CD4-positive, CD25-positive, alpha-beta regulatory T cell (primary cell): ENCODE data around the gene ESR2. TPM values are rescaled to one million over a fixed set of nuclear protein-coding genes. Genes with fewer than 3 reads are reported as not detected.
"Not testable (repeated sequence)": the region's sequence is repeated elsewhere in the genome, so short reads cannot be mapped to it uniquely, and the experiment has no call there.

Experiments used
- ATAC-seq, 2 donors: fragments of 150-1000 bp; cut with Tn5 transposase; one replicate each; pipeline ENCODE4 v1.10.0; 2021; ENCODE audit warnings: low read depth in 2 of 2, moderate number of reproducible peaks in 2 of 2, moderate library complexity in 1 of 2
- DNase-seq, 3 donors: peaks; one replicate each; pipeline versions ENCODE4 v3.0.0 to v3.0.0-alpha.2; 2012 to 2022; ENCODE audit warnings: mixed read lengths in 1 of 3
- H3K27ac ChIP-seq: one replicate; pipeline ENCODE4 v1.7.0; 2013; ENCODE audit warnings: mild to moderate bottlenecking, low read length; ENCODE audit not compliant: insufficient read depth, poor library complexity, severe bottlenecking
- H3K27me3 ChIP-seq: one replicate; pipeline ENCODE4 v1.7.0; 2013; ENCODE audit warnings: low read length; ENCODE audit not compliant: control insufficient read depth, insufficient read depth
- H3K36me3 ChIP-seq: one replicate; pipeline ENCODE4 v1.7.0; 2013; ENCODE audit warnings: mild to moderate bottlenecking, low read length, moderate library complexity; ENCODE audit not compliant: control insufficient read depth, insufficient read depth
- H3K4me1 ChIP-seq: 2 replicates; pipeline ENCODE4 v1.7.0; 2013; ENCODE audit warnings: mild to moderate bottlenecking, low read length; ENCODE audit not compliant: insufficient read depth, control insufficient read depth, poor library complexity, severe bottlenecking
- H3K4me3 ChIP-seq: one replicate; pipeline ENCODE4 v1.7.0; 2013; ENCODE audit warnings: low read depth, mild to moderate bottlenecking, low read length, moderate library complexity
- H3K9me3 ChIP-seq, 2 experiments: 1 replicate in 1 of 2; 2 replicates in 1 of 2; pipeline ENCODE4 v1.7.0; 2013; ENCODE audit warnings: low read length in 2 of 2, mild to moderate bottlenecking in 1 of 2, moderate library complexity in 1 of 2; ENCODE audit not compliant: control insufficient read depth in 2 of 2
- H3K27ac Mint-ChIP-seq, 3 donors: one replicate each; pipeline ENCODE4 v1.8.0; 2020 to 2022; ENCODE audit warnings: mild to moderate bottlenecking in 3 of 3, mixed read lengths in 3 of 3, moderate library complexity in 2 of 3
- H3K27me3 Mint-ChIP-seq: one replicate; pipeline ENCODE4 v1.8.0; 2022; ENCODE audit warnings: mild to moderate bottlenecking, mixed read lengths
- H3K36me3 Mint-ChIP-seq: one replicate; pipeline ENCODE4 v1.8.0; 2020; ENCODE audit warnings: mixed read lengths
- H3K4me1 Mint-ChIP-seq, 4 donors: one replicate each; pipeline ENCODE4 v1.8.0; 2020 to 2022; ENCODE audit warnings: mixed read lengths in 4 of 4, mild to moderate bottlenecking in 1 of 4
- H3K4me3 Mint-ChIP-seq, 4 donors: one replicate each; pipeline ENCODE4 v1.8.0; 2020 to 2022; ENCODE audit warnings: mild to moderate bottlenecking in 4 of 4, mixed read lengths in 4 of 4, moderate library complexity in 3 of 4
- H3K9me3 Mint-ChIP-seq, 7 donors: one replicate each; pipeline ENCODE4 v1.8.0; 2020 to 2022; ENCODE audit warnings: mixed read lengths in 7 of 7, mild to moderate bottlenecking in 3 of 7, moderate library complexity in 2 of 7
- polyA plus RNA-seq, 4 donors: library from polyadenylated mRNA; unstranded; fragments of 300-500 nt; fragmentation: Illumina TruSeq; gene quantifications; one replicate each; pipeline ENCODE4 v1.2.3, GENCODE V29; 2021
- total RNA-seq: library from RNA; stranded (reverse); gene quantifications from one replicate; pipeline ENCODE4 v1.2.3, GENCODE V29; 2022

ESR2 gene
- total and polyA plus RNA-seq, 5 donors from 2014 or later = 0.14 to 0.40 (median 0.18) TPM; not detected in 1

DNA sequence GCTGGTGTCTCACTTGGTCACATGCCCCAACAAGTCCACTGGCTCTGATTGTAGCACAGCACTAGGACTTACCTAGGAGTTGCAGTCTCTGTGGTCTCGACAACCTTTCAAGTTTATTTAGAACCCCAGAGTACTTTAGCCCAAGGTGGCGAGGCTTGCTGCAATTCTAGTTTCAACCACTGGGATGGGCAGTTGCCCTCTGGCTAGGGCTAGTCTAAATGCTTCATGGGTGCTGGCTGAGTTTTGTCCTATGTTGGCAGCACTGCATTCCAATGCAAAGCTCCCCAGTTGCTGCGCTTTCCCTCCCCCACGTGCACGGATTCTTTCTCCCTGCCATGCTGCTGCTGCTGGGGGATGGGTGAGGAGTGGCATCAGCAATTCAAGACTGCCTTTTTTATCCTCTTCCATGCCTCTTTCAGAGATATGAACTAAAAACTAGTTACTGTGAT lies 233.5 kb downstream of the ESR2 start:
- Mint-ChIP-seq H3K36me3 (peaks cover 42% of the 10 kb centered on the region), H3K4me1 (peaks cover 4 to 19% (median 6%) of the 10 kb centered on the region in 4 donors), H3K27me3 (no peaks in the 10 kb centered on the region), H3K4me3 (no peak overlapping the region), H3K9me3 (peaks cover 0 to 2% (median 0%) of the 10 kb centered on the region in 7 donors), H3K27ac (no peak overlapping the region)
- Histone ChIP-seq H3K27me3 (no peaks in the 10 kb centered on the region), H3K36me3 (peaks cover 65% of the 10 kb centered on the region), H3K4me3 (no peak overlapping the region), H3K9me3 (no peaks in the 10 kb centered on the region), H3K4me1 (no peaks in the 10 kb centered on the region), H3K27ac (no peak overlapping the region)
- ATAC-seq = no peak
- DNase-seq = peak in 1 of 3 donors; percentile 33

- ATAC-seq (no peak), DNase-seq (no peak)
- H3K4me1 Mint-ChIP-seq = peaks cover 4 to 19% (median 6%) of the 10 kb centered on the region in 4 donors
- Histone ChIP-seq H3K27me3 (no peaks in the 10 kb centered on the region), H3K9me3 (no peaks in the 10 kb centered on the region), H3K4me3 (no peak overlapping the region), H3K27ac (no peak overlapping the region), H3K36me3 (peaks cover 62% of the 10 kb centered on the region), H3K4me1 (no peaks in the 10 kb centered on the region)
- peaks cover 0 to 2% (median 0%) of the 10 kb centered on the region in 7 donors for H3K9me3 Mint-ChIP-seq
- peaks cover 39% of the 10 kb centered on the region for H3K36me3 Mint-ChIP-seq
- no peak overlapping the region for H3K4me3 Mint-ChIP-seq
- H3K27me3 Mint-ChIP-seq = no peaks in the 10 kb centered on the region
- H3K27ac Mint-ChIP-seq = no peak overlapping the region
Measured at GRCh38 chr14:64060199-64060545, 234.0 kb downstream of the ESR2 start.

- peak overlapping the region in 1 of 3 donors; percentile 58 for H3K27ac Mint-ChIP-seq
- DNase-seq (no peak), ATAC-seq (no peak)
- Histone ChIP-seq H3K4me1 (no peaks in the 10 kb centered on the region), H3K9me3 (no peaks in the 10 kb centered on the region), H3K27ac (no peak overlapping the region), H3K27me3 (no peaks in the 10 kb centered on the region), H3K36me3 (peaks cover 59% of the 10 kb centered on the region), H3K4me3 (no peak overlapping the region)
- peaks cover 41% of the 10 kb centered on the region for H3K36me3 Mint-ChIP-seq
- no peaks in the 10 kb centered on the region for H3K27me3 Mint-ChIP-seq
- peaks cover 0 to 2% (median 0%) of the 10 kb centered on the region in 7 donors for H3K9me3 Mint-ChIP-seq
- H3K4me3 Mint-ChIP-seq = no peak overlapping the region
- H3K4me1 Mint-ChIP-seq = peaks cover 5 to 19% (median 8%) of the 10 kb centered on the region in 4 donors
Measured at GRCh38 chr14:64059454-64060198, 234.5 kb downstream of the ESR2 start.

GRCh38 chr14:64053694-64054669 lies 240.2 kb downstream of the ESR2 start:
- Mint-ChIP-seq H3K27ac (peak overlapping the region in 1 of 3 donors; percentile 45), H3K27me3 (no peaks in the 10 kb centered on the region), H3K4me3 (no peak overlapping the region), H3K36me3 (peaks cover 63% of the 10 kb centered on the region), H3K9me3 (peaks cover 0 to 2% (median 0%) of the 10 kb centered on the region in 7 donors), H3K4me1 (peaks cover 0 to 13% (median 7%) of the 10 kb centered on the region in 4 donors)
- H3K4me1 ChIP-seq = no peaks in the 10 kb centered on the region
- DNase-seq (no peak), ATAC-seq (no peak)
- peaks cover 67% of the 10 kb centered on the region for H3K36me3 ChIP-seq
- no peak overlapping the region for H3K4me3 ChIP-seq
- no peak overlapping the region for H3K27ac ChIP-seq
- no peaks in the 10 kb centered on the region for H3K9me3 ChIP-seq
- no peaks in the 10 kb centered on the region for H3K27me3 ChIP-seq

- no peaks in the 10 kb centered on the region for H3K4me1 ChIP-seq
- Mint-ChIP-seq H3K27ac (no peak overlapping the region), H3K36me3 (peaks cover 61% of the 10 kb centered on the region), H3K4me1 (peaks cover 0 to 12% (median 4%) of the 10 kb centered on the region in 4 donors), H3K27me3 (no peaks in the 10 kb centered on the region), H3K4me3 (no peak overlapping the region), H3K9me3 (no peaks in the 10 kb centered on the region)
- H3K4me3 ChIP-seq = no peak overlapping the region
- H3K27me3 ChIP-seq = no peaks in the 10 kb centered on the region
- ATAC-seq (no peak), DNase-seq (no peak)
- no peak overlapping the region for H3K27ac ChIP-seq
- H3K9me3 ChIP-seq = no peaks in the 10 kb centered on the region
- H3K36me3 ChIP-seq = peaks cover 81% of the 10 kb centered on the region
Measured at GRCh38 chr14:64049616-64050381, 244.4 kb downstream of the ESR2 start.

- no peak for DNase-seq
Measured at GRCh38 chr14:64045091-64045490, 249.1 kb downstream of the ESR2 start.

GRCh38 chr14:64043296-64043695 lies 250.9 kb downstream of the ESR2 start:
- H3K9me3 ChIP-seq, H3K4me3 ChIP-seq, H3K27me3 Mint-ChIP-seq, ATAC-seq, H3K27me3 ChIP-seq, H3K9me3 Mint-ChIP-seq, H3K27ac Mint-ChIP-seq, H3K4me1 ChIP-seq, H3K27ac ChIP-seq, DNase-seq: not testable (repeated sequence)
- H3K4me3 Mint-ChIP-seq = peak overlapping the region in 1 of 4 donors; percentile 85
- peaks cover 57% of the 10 kb centered on the region for H3K36me3 Mint-ChIP-seq
- H3K4me1 Mint-ChIP-seq = peaks cover 9 to 26% (median 20%) of the 10 kb centered on the region in 4 donors
- peaks cover 60% of the 10 kb centered on the region for H3K36me3 ChIP-seq

More at GRCh38 chr14:64045091-64045490, 249.1 kb downstream of the ESR2 start:
- H3K9me3 ChIP-seq = no peaks in the 10 kb centered on the region
- Mint-ChIP-seq H3K36me3 (peaks cover 54% of the 10 kb centered on the region), H3K27ac (no peak overlapping the region), H3K4me3 (no peak overlapping the region), H3K9me3 (peaks cover 2 to 8% (median 4%) of the 10 kb centered on the region in 7 donors), H3K27me3 (no peaks in the 10 kb centered on the region), H3K4me1 (peaks cover under 1 to 22% (median 16%) of the 10 kb centered on the region in 4 donors)
- ATAC-seq = no peak
- H3K4me1 ChIP-seq = peaks cover under 1% of the 10 kb centered on the region
- no peak overlapping the region for H3K4me3 ChIP-seq
- no peak overlapping the region for H3K27ac ChIP-seq
- H3K36me3 ChIP-seq = peaks cover 73% of the 10 kb centered on the region
- H3K27me3 ChIP-seq = no peaks in the 10 kb centered on the region
